GM19397 (cell line): Measurements from ENCODE around the gene WNK2.

ENCODE experiments used
- ATAC-seq: cut with Tn5 transposase; IDR thresholded peaks from one replicate; pipeline ENCODE4 v1.9.1; 2021; ENCODE audit warnings: mild to moderate bottlenecking, moderate library complexity; ENCODE audit not compliant: unreplicated experiment

Gene WNK2

DNA sequence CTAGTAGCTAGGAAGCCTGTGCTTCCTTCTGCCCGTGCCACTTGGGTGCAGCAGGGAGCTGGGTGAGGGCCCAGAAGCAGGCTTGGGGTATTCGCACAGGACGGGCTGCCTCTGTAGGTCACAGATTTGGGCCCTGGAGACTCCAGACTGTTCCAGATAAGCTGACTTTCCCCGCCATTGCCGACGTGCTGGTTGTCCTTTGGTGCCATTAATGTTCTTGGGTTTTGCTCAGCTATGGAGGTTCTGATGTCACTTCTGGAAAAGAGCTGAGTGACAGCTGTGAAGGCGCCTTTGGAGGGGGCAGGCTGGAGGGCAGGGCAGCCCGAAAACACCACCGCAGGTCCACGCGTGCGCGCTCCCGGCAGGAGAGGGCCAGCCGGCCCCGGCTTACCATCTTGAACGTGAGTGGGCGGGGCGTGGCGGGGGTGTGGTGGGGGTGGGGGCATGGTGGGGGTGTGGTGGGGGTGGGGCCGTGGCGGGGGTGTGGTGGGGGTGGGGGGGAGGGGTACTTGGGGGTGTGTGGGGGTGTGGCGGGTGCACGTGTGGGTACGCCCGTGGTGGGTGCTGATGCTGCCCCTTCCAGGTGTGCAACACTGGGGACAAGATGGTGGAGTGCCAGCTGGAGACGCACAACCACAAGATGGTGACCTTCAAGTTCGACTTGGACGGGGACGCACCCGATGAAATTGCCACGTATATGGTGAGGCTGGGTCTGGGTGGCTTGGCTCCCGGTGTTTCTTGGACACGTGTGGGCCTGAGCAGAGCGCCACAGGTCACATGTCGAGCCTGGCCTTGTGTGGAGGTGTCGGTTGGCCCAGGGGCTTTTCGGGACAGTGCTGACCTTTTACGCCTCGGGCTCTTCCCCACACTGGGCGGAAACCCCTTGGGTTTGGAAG is 79.6 kb downstream of the WNK2 start:
- no peak for ATAC-seq

DNA sequence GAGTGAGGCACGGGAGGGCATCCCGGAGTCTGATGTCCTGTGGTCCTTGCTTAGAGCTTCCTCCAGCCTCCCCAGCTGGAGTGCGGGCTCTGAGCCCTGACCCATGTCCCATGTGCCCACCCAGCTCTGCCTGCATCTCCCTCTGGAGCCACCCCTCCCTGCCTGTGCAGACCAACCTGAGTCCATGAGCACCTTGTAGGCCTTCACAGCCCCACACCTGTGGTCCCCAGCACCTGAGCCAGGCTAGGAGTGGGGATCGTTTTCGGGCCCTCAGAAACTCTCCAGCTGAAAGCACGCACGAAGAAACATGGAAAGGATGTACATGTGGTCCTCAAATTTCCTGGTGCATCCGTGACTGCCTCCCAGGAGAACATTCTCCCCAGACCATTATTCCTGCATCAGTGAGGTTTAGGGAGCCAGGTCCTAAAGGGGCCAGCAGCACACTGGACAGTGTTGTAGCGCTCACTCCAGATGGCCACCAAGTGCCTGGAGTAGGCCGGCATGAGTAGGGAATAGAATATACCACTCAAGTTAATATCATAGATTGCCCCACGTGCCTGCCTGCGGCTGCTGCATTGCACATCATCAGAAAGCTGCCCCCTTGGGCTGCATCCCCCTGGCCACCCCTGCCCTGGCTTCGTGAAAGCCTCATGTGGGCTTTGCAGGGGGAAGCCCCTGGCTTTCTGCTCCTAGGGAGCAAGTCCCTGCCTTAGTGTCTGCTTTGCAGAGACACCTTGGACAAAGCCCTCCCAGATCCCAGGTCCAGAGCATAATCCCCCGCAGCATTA is 80.6 kb downstream of the WNK2 start:
- ATAC-seq: no peak

DNA sequence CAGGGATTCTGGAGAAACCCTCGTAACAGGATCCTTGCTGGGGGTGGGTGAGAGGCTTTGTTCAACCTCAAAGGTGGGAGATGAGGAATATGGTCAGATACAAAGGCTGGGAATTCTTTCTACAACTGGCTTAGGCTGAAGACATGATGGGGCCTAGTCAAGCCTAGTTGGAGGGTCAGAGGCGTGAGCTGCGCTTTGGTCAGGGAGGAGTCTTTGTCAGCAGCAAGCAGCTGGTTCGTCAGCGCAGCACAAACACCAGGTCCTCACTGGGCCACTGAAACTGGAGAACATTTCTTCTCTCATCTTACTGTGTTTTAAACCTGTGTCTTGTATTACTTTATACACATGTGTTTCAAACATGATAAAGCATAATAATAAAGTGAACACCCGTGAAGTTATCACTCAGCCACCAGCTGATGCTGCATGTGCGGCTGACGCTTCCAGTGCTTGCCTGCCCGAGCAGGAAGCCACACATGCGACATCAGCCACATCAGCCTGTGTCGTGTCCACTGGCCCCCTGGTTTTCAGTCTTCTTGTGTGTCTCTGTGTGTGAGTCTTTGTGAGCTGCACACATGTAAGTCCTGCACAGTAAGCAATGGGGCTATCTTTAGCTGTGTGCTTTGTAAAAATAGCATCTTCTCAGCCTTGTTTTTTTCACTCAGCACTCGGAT is 81.5 kb downstream of the WNK2 start:
- ATAC-seq: no peak

DNA sequence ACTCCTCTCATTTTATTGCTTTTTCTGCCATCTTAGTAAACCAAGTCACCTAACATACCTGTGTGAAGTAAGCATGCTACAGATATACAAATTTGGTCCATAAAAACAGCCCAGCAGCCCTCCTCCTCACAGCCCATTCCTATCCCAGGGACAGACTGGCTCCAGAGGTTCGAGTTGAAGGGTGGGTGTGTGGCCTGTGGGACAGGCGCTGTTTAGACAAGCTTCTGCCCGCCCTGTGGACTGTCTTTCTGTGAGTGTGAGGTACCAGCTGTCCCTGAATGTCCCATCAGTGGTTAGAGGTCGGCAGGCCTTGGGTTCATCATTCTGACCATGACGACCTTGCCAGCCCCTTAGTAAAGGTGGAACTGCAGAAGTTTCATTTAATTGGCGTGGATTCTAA is 82.0 kb downstream of the WNK2 start:
- no peak for ATAC-seq

DNA sequence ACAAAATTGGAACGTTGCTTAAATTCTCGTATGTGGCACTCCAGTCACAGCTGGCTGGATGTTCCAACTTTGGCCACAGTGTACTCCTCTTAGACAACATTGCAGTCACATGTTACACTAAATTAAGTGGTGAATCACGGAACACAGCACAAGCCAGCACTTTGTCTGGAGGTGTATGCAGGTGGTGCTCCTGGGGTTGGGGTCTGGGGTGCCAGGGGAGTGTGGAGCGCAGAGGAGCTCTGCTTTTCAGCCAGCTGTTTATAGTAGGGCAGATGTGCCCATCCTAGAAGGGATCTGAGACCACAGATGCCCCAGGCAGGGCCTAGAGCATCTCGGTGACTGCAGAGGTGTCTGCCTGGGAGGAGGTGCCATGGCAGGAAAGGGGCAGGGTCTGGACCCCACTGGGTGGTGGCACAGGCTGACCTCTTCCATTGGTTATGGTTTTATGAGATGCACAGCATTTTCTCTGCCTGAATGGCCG is 82.6 kb downstream of the WNK2 start:
- no peak for ATAC-seq

DNA sequence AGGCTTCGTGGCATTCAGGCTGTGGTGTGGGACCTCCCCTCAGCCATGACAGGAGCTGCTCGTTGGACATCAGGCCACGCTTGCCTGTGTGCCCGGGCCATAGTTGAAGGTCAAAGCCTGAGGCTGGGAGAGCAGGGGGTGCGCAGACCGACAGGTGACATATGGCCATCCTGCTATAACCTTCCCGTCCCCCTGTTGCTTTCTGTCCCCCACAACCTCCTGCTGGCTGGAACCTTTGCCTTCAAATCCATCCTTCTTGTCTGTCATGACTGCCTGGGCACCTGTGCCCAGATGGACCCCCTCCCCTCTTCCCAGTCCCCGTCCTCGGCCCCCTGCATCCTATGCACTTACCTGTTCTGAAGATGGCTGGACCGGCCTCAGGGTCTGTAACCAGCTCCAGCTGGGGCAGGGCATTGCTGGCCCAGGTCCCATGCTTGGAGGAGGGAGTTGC is 83.2 kb downstream of the WNK2 start:
- ATAC-seq: no peak

DNA sequence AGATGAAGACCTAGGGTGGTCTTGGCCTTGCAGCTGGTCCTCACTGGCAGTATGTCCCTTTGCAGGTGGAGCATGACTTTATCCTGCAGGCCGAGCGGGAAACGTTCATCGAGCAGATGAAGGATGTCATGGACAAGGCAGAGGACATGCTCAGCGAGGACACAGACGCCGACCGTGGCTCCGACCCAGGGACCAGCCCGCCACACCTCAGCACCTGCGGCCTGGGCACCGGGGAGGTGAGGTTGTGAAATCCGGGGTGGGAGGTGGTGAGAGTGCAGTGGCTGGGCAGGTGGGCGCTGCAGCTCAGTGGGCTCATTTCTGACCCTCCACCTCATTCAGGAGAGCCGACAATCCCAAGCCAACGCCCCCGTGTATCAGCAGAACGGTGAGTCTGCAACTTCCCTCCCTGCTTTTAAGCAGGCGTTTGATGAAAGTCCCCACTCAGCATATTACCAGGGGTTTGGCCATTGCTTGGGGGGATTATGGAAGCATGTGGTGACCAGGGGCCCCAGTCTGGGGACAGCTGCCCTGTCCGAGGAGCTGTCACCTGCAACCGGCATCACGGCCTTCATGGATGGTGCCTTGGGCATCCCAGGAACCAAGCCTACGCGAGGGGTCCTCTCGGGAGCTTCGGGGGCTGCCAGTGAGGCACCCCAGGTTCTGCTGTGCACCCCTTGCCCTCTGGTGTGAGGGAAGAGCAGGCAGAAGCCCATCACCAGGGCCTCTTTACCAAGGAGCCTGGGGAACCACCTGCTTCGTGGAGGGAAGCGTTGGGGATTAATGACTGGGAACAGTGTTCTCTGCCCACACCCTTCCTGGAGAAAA is 84.0 kb downstream of the WNK2 start:
- ATAC-seq: no peak

DNA sequence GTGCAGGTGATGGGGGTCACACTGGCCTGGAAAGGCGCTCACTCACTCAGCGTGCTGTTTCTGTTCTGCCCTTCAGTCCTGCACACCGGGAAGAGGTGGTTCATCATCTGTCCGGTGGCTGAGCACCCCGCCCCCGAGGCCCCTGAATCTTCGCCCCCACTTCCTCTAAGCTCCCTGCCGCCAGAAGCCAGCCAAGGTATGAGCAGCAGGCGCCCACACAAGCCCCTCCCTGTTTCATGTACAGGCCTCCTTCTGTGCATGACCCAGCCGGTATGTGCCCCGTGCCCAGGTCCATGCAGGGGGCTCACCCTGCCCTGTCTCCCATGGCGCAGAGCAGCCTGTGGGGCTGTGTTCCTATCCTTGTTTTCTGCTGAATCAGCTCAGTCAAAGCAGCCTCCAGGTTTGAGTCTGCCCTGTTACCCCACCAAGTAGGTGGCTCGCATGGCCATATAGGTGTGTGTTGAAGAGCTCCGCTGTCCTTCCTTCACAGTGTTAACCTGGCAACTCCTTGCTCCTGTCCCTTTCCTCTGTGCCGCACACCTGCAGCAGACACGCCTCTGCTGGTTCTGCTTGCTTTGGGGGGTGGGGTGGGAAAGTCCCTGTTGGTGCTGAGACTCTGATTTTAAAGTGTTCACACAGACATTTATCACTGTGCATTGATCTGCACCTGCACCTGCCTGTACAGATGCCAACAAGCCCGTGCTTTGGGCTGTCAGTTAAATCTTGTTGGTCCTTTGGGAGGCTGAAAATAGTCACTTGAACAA is 84.8 kb downstream of the WNK2 start:
- no peak for ATAC-seq

DNA sequence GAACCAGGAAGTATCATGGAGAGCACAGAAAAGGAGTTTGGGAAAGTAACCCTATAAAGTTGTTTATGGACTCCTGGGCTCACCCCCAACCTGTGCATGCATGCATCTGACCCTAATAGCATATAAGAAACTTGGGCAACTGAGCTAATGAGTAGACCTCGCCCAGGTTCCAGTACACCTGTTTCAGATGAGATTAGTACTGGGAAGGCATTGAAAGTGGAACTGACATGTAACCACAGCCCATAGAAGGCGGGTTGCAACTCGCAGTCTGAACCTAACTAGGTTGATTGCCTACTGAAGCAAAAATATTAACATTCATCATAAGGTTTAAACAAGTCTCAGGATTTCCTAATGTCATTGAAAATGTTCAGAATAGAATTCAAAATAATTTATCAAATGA is 87.0 kb downstream of the WNK2 start:
- no peak for ATAC-seq

DNA sequence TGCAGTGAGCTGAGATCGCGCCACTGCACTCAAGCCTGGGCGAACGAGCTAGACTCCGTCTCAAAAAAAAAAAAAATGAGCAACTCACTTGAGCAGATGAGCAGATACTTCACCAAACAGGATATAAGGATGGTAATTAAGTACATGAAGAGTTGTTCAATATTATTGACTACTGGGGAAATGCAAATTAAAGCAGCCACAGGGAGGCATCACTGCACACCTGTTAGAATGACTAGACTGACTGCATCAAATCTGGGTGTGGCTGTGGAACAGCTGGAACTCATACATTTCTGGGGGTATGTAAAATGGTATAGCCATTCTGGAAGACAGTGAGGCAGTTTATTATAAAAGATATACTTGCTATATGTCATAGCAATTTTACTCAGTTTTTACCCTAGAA is 93.0 kb downstream of the WNK2 start:
- no peak for ATAC-seq

DNA sequence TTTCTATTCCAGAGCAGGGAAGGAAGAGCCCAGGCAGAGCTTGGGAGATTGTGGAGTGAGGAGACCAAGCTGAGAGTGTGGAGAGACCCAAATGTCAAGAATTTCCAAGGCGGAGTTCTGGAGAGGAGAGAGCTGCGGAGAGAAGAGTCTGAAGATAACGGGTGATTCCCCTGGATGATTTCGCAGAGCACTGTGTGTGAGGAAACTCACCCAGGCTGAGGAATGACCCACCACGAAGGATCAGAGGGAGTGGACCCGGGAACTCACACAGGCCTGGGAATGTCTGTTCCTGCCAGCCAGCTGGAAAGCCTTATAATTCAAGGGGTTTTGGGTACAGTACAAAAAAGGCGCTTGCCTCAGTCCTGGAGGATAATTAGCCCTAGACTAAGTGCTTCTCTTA is 94.2 kb downstream of the WNK2 start:
- no peak for ATAC-seq

DNA sequence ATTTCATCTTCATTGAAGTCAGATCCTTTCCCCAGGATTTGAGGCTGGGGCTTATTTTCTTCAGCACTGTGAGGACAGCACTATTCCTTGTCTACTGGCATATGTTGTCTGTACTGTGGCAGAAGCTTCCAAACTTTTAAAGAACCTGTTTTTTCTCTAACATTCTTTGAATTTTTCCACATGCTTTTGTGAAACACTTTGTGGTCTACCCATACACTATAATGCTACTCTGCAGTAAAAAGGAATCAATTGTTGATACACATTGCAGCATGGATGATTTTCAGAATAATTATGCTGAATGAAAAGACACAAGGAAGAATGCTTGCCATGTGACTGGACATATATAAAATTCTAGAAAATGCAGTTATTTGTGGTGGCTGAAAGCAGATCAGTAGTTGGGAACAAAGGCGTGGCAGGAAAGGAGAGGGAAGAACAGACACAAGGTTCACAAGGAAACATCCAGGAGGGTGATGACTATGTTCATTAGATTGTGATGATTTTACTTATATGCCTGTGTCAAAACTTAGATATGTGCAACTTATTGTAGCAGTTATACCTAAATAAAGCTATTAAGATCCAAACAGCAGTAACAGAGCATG is 96.8 kb downstream of the WNK2 start:
- no peak for ATAC-seq

DNA sequence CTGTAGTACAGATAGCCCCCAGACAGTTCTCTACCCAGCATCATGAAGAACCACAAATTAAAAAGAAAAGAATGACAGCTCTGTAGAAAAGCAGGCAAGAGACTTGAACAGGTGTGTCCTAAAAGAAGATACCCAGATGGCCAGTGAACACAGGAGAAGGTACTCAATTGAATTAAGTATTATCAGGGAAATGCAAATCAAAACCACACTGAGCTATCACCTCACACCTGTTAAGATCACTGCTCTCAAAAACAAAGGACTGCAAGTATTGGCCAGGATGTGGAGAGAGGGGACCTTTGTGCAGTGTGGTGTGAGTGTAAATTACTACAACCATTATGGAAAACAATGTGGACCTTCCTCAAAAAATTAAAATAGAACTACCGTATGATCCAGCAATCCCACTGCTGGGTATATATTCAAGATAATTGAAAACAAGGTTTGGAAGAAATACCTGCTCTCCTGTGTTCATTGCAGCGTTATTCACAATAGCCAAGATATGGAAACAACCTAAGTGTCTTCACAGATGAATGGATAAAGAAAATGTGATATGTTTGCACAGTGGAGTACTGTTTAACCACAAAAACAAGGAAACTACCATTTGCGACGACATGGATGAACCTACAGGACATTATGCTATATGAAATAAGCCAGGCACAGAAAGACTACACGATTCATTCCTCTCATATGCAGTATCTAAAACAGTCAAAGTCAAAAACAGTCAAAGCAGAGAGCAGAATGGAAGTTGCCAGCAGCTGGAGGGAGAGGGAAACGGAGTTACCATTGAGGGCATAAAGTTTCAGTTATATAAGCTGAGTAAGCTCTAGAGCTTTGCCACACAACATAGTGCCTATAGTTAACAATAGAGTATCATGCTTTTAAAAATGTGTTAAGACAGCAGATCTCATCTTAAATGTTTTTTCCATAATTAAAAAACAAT is 102.6 kb downstream of the WNK2 start:
- peak; percentile 58 for ATAC-seq

DNA sequence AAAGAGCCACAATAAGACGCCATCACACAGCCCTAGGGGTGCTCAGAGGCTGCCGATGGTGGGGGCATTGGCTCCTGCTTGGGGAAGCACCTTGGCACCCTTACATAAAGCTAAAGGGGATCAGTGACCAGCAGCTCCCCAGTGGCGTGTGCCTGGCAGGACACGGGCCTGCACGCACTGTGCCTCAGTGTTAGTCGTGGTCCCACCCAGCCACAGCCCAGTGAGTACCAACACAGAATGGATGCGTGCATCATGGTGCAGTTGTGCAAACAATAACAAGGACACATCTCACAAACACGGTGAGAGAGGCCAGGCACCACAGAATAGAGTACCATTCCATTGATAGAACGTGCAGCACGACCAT is 103.2 kb downstream of the WNK2 start:
- no peak for ATAC-seq

DNA sequence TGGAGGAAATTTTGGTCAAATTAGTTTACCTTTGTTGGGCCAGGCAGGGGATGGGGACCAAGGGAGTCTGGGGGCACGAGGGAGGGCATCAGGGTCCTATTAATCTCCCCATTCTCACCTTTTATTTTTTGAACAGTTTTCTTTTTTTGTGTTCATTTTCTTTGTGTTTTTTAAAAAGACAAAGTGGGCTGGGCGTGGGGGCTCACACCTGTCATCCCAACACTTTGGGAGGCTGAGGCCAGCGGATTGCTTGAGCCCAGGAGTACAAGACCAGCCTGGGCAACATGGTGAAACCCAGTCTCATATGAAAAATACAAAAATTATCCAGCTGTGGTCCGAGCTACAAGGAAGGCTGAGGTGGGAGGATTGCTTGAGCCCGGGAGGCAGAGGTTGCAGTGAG is 103.7 kb downstream of the WNK2 start:
- no peak for ATAC-seq

DNA sequence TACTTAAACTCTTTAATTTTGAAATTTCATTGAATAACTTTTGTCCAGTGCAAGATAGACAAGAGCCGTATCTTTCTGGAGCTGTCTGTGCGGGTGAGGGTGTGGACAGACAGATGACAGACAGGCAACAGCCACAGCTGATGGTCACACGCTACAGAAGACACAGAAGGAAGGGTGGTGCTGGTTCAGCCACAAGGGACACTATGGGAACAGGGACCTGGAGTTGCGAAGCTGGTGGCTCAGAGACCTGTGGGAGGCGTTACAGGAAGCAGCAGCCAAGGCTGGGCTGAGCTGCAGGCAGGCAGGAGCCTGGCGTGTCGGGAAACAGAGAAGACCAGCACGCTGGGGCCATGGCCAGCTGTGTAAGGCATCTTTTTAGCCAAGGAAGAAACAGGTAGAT is 104.4 kb downstream of the WNK2 start:
- no peak for ATAC-seq

DNA sequence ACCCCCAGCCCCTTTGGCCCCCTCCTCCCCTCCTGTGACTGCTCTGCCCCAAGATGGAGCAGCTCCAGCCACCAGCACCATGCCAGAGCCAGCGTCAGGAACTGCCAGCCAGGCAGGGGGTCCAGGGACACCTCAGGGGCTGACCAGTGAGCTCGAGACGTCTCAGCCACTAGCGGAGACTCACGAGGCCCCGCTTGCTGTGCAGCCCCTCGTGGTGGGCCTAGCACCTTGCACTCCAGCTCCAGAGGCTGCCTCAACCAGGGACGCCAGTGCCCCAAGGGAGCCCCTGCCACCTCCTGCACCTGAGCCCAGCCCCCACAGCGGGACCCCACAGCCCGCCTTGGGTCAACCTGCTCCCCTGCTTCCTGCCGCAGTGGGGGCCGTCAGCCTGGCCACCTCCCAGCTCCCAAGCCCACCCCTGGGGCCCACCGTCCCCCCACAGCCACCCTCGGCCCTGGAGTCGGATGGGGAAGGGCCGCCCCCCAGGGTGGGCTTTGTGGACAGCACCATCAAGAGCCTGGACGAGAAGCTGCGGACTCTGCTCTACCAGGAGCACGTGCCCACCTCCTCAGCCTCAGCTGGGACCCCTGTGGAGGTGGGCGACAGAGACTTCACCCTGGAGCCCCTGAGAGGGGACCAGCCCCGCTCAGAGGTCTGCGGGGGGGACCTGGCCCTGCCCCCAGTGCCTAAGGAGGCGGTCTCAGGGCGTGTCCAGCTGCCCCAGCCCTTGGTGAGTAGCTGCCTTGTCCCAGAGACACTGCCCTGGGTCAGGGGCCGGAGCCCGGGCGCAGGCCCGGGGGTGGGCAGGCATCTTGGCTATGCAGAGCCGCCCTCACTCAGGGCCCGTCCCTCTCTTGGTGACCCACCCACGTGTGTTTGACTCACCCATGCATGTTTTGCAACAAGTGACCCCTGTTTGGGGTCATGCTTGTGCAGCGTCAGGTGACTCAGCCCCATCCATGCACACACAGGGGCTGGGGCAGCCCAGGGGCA is 105.2 kb downstream of the WNK2 start:
- no peak for ATAC-seq
